ENCODE measurements around the gene FOXP1.

FOXP1 gene

GRCh38 chr3:71092665-71093064, 490.9 kb downstream of the FOXP1 start:
- H3K9me3 ChIP-seq = no peaks in the 10 kb centered on the region
- peaks cover 0 to 61% (median 8%) of the 10 kb centered on the region in 4 donors for H3K4me1 ChIP-seq
- no peak for DNase-seq
- no peaks in the 10 kb centered on the region for H3K27me3 ChIP-seq
- TF ChIP-seq, protein P1, sequence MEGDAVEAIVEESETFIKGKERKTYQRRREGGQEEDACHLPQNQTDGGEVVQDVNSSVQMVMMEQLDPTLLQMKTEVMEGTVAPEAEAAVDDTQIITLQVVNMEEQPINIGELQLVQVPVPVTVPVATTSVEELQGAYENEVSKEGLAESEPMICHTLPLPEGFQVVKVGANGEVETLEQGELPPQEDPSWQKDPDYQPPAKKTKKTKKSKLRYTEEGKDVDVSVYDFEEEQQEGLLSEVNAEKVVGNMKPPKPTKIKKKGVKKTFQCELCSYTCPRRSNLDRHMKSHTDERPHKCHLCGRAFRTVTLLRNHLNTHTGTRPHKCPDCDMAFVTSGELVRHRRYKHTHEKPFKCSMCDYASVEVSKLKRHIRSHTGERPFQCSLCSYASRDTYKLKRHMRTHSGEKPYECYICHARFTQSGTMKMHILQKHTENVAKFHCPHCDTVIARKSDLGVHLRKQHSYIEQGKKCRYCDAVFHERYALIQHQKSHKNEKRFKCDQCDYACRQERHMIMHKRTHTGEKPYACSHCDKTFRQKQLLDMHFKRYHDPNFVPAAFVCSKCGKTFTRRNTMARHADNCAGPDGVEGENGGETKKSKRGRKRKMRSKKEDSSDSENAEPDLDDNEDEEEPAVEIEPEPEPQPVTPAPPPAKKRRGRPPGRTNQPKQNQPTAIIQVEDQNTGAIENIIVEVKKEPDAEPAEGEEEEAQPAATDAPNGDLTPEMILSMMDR (IDR thresholded peaks at IDR 0.05) = no peak
- no peaks in the 10 kb centered on the region for H3K36me3 ChIP-seq
- intact Hi-C loops (cut with DNase I; ENCODE audit: low total_unique reads) = no loop called here
- H3K4me3 ChIP-seq = no peak overlapping the region
- H3K27ac ChIP-seq = peak overlapping the region in 1 of 2 donors; percentile 3

DNA sequence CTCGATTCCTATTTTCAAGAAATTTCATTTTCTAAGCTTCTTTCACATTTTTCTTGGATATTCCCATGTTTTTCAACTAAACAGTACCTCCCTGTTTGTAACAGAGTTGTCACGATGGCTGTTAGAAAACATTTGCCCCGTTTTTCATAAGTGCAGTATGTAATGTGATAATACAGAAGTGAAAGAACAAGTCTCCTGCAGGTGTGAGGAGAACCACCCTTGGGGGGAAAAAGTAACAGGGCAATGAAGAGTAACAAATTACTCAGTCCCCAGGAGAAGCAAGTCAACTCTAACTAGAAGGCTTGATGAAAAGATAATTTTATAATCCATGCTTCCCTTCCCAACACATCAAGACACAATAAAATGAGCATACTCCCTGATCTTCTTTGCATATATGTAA, 493.3 kb downstream of the FOXP1 start:
- H3K36me3 ChIP-seq = no peaks in the 10 kb centered on the region
- peaks cover 0 to 62% (median 10%) of the 10 kb centered on the region in 4 donors for H3K4me1 ChIP-seq
- H3K27me3 ChIP-seq = no peaks in the 10 kb centered on the region
- no peak overlapping the region for H3K4me3 ChIP-seq
- TF ChIP-seq, protein P1 (IDR thresholded peaks at IDR 0.05) = no peak
- no peak for DNase-seq
- no peaks in the 10 kb centered on the region for H3K9me3 ChIP-seq
- H3K27ac ChIP-seq = no peak overlapping the region
- intact Hi-C loops (cut with DNase I; ENCODE audit: low total_unique reads) = no loop called here

DNA sequence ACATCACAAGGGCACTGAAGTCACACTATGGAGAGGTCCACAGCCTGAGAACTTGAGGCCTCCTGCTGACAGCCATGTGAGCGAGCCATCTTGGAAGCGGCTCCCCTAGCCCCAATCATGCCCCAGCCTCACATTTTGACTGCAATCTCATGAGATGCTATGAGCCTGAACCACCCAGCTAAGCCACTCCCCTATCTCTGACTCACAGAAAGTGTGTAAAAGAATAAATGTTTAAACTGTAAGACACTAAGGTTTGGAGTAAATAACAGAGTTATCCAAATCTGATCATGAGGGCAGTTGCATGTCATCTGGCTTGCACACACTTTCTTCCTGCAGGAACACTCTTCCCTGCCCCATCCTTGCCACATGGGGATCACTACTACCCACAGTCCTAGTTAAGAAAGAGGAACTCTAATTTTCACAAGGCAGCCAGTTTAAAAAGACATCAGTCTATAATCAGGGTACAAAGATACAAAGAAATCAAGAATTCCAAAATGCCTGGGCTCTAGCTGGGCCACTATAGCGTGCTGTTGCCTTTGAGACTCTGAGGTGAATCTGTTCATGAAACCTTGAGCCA, 494.2 kb downstream of the FOXP1 start:
- no peak for DNase-seq
- no peaks in the 10 kb centered on the region for H3K27me3 ChIP-seq
- no peaks in the 10 kb centered on the region for H3K9me3 ChIP-seq
- peaks cover 0 to 60% (median 10%) of the 10 kb centered on the region in 4 donors for H3K4me1 ChIP-seq
- TF ChIP-seq, protein P1 (IDR thresholded peaks at IDR 0.05) = no peak
- no peak overlapping the region for H3K4me3 ChIP-seq
- no peaks in the 10 kb centered on the region for H3K36me3 ChIP-seq
- H3K27ac ChIP-seq = no peak overlapping the region
- intact Hi-C loops (cut with DNase I; ENCODE audit: low total_unique reads) = no loop called here

DNA sequence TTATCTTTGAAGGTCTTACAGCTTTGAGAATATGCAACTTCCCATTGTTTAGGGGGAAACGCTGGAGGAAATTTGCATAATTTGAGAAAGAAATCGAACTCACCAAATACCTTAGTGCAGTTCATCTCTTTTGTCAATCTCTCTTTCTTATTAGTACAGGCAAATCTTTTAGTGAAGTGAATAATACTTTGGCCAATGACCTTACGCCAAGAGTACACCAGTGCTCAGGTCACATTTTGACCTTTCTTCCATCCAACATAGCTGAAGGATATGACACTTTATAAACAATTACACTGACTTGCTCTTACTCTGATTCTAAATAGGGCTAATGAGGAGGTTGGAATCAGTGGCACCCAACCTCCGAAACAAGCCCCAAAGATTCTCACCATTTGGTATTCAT, 494.8 kb downstream of the FOXP1 start:
- Histone ChIP-seq H3K4me1 (peaks cover 0 to 57% (median 10%) of the 10 kb centered on the region in 4 donors), H3K27ac (no peak overlapping the region), H3K4me3 (no peak overlapping the region), H3K27me3 (no peaks in the 10 kb centered on the region), H3K36me3 (no peaks in the 10 kb centered on the region), H3K9me3 (no peaks in the 10 kb centered on the region)
- TF ChIP-seq, protein P1 (IDR thresholded peaks at IDR 0.05) = no peak
- intact Hi-C loops (cut with DNase I; ENCODE audit: low total_unique reads) = no loop called here
- DNase-seq = no peak

DNA sequence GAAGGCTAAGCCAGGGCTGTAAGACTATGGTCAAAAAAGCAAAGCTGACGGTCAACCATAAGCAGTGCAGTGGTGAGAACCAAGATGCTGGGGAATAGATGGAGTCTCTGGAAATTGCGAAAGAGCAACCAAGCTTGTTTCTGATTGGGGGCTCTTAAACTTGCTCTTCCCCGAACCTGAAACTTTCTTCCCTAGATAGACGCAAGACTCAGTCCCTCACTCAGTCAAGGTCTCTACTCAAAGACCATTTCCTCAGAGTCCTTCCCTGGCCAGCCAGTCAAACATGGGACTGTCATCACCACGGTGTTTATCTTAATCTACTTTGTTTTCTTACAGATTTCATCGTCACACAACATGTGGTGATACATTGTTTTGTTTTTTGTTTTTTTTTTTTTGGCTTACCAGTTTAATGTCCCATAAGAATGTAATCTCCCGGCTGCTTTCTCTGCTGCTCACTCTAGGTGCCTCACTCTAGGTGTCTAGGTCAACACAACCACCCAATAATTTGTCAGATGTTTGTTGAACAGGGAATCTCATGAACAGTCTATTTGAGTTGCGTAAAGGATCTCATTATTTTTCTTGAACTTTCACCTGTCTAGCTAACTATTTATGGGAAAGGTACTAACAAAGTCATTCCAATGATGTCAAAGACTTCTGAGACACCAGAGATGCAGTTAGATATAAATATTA, 495.4 kb downstream of the FOXP1 start:
- Histone ChIP-seq H3K27ac (no peak overlapping the region), H3K4me1 (peaks cover 0 to 51% (median 10%) of the 10 kb centered on the region in 4 donors), H3K36me3 (no peaks in the 10 kb centered on the region), H3K4me3 (no peak overlapping the region), H3K9me3 (no peaks in the 10 kb centered on the region), H3K27me3 (no peaks in the 10 kb centered on the region)
- no peak for DNase-seq
- intact Hi-C loops (cut with DNase I; ENCODE audit: low total_unique reads) = no loop called here
- TF ChIP-seq, protein P1 (IDR thresholded peaks at IDR 0.05) = no peak

All from tibial artery (tissue), 4 donors.